SK-N-MC (cell line): ENCODE measurements around the gene KLHL9.

Source experiments
- EZH2 ChIP-seq: fragments of 200-600 bp; sonication (generic); IDR thresholded peaks from one replicate; pipeline ENCODE4 v1.6.1; 2017; ENCODE audit warnings: antibody characterized with exemption
- FOXP2 ChIP-seq: optimal IDR thresholded peaks from 2 replicates; pipeline ENCODE3; 2011; ENCODE audit warnings: mild to moderate bottlenecking, moderate library complexity; ENCODE audit not compliant: insufficient read depth; ENCODE audit errors: extremely low read length, control extremely low read depth
- POLR2AphosphoS5 ChIP-seq: IDR thresholded peaks from 2 replicates; pipeline ENCODE4 v1.6.1; 2012; ENCODE audit warnings: mild to moderate bottlenecking, low read depth, low read length, borderline replicate concordance

GRCh38 chr9:21331676-21332402 is 3.4 kb downstream of the KLHL9 start:
- no peak for TF ChIP-seq POLR2AphosphoS5
- TF ChIP-seq FOXP2 = no peak
- no peak for TF ChIP-seq EZH2
